ENCODE results near the gene RNU5B-1. TPM values are rescaled to one million over a fixed set of nuclear protein-coding genes. Genes with fewer than 3 reads are reported as not detected.

Gene RNU5B-1
- polyA plus RNA-seq, 1 donor = not detected

DNA sequence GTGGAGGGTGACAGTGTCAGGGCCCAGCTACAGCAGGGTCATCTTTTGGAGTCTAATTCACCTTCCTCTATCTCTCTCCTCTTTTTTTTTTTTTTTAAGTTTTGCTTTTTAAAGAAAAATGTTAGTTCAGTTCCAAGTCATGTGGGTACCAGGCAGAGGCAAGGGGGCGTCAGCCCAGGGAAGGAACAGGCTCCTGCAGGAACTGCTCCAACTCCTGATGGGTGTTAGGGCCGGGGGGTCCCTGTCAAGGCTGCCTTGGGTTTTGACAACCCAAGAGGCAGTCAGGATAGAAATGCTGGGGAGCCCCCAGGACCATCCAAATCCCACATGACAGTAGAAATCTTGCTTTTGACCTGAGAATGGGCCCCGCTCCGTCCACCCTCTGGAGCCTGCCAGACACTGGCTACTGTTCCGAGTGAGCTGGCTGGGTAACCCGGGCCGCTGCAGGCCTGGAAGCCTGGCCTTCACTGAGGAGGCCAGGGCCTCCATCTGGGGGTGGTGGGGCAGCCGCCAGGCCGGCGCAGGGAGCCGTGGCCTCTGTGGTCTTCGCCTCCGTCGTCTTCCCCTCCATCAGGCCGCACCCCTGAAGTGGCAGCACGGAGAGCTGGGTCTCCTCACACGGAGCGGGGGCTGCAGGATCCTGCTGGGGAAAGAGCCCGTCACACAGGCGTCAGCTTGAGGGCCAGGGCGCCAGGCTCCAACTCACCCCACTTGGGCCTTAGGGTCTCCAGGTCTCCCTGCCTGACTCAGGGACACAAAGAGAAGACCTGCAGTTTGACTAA is 24.2 kb downstream of the RNU5B-1 start:
- DNase-seq (ENCODE audit: low read depth) = no peak

- no peak for DNase-seq (ENCODE audit: low read depth)
These were observed 25.0 kb downstream of the RNU5B-1 start for GRCh38 chr15:65329288-65329983.

GRCh38 chr15:65329984-65330735 is 25.7 kb downstream of the RNU5B-1 start:
- DNase-seq (ENCODE audit: low read depth) = no peak

GRCh38 chr15:65330934-65331645 is 26.6 kb downstream of the RNU5B-1 start:
- no peak for DNase-seq (ENCODE audit: low read depth)

GRCh38 chr15:65331811-65332210 is 27.3 kb downstream of the RNU5B-1 start:
- no peak for DNase-seq (ENCODE audit: low read depth)

DNA sequence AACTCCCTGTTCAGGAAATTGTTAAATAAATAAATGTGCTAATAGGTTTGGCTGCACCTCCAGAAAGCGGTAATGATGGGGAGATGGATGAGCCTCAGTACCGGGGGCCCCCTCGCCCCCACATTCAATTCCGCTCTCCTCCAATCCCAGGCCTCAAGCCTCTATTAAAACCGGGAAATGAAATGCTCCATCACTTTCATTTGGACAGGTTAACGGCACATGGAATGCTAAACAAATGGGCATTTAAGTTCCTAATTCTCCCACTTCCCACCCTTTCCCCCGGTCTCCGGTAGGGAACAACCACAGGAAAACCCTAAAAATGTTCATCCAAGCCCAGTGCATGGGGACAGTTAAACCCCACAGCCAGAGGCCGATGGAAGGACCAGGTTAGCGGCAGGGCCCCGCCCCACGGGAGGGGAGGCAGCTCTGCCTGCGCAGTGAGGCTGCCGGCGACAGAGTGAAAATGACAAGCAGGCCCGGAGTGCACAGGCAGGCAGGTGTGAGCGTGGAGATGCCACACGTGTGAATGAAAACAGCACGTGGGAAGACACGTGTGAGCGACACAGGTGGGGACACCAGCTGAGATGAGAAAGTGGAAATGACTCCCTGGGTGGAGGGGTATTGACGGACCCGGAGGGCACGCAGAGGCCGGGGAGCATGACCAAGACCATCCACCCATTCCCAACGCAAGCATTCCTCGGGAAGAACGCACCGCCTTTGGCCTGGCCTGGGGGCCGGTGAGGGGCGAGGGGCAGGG is 28.1 kb downstream of the RNU5B-1 start:
- no peak for DNase-seq (ENCODE audit: low read depth)

DNA sequence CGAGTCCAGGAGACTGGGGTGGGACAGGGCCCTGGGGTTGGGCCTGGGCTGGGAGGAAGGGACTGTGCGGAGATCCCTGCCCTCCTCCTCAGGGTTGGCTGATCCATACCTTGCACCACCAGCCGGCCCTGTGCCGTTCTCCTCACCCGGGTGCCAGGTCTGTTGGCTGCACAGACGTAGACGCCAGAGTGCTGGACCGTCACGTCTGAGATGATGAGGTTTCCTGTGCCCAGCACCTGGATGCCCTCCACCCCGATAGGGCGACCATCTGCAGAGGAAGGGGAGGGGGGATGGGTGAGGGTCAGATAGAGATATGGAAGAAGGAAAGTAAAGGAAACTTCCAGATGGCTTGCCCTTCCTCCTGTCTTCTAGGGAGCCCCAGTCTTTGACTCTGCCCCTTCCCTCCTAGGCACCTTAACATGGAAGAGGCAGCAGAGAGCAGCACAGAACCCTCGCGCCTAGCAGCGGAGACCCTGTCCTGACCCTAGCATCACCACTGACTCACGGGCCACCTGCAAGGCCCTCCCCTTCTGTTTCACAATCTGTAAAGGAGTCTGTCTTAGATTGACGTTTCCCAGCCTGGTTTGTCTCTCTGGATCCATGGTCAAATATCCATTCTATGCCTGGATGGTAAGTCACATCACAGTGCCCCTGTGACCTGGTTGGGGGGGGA is 28.8 kb downstream of the RNU5B-1 start:
- DNase-seq (ENCODE audit: low read depth) = no peak

DNA sequence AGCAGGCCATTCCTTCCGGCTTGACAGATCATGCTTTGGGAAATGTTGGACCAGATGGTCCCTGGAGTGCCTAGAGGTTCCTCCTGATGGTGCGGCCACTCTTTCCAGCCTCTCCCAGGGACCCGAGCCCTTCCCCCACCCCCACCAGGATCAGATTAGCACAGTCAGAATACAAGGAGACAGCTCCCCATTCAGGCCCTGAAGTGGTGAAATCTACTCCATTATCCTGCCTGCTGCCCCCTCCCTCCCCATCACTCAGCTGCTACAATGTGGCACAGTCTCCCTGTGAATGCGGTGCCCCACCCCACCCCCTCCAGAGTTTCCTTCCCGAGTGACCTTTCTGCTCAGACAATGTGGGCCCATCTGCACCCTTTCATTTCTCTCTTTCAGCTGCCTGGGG is 29.4 kb downstream of the RNU5B-1 start:
- no peak for DNase-seq (ENCODE audit: low read depth)

GRCh38 chr15:65334586-65335231 is 30.2 kb downstream of the RNU5B-1 start:
- no peak for DNase-seq (ENCODE audit: low read depth)

GRCh38 chr15:65335278-65336055 is 31.0 kb downstream of the RNU5B-1 start:
- DNase-seq (ENCODE audit: low read depth) = no peak

DNA sequence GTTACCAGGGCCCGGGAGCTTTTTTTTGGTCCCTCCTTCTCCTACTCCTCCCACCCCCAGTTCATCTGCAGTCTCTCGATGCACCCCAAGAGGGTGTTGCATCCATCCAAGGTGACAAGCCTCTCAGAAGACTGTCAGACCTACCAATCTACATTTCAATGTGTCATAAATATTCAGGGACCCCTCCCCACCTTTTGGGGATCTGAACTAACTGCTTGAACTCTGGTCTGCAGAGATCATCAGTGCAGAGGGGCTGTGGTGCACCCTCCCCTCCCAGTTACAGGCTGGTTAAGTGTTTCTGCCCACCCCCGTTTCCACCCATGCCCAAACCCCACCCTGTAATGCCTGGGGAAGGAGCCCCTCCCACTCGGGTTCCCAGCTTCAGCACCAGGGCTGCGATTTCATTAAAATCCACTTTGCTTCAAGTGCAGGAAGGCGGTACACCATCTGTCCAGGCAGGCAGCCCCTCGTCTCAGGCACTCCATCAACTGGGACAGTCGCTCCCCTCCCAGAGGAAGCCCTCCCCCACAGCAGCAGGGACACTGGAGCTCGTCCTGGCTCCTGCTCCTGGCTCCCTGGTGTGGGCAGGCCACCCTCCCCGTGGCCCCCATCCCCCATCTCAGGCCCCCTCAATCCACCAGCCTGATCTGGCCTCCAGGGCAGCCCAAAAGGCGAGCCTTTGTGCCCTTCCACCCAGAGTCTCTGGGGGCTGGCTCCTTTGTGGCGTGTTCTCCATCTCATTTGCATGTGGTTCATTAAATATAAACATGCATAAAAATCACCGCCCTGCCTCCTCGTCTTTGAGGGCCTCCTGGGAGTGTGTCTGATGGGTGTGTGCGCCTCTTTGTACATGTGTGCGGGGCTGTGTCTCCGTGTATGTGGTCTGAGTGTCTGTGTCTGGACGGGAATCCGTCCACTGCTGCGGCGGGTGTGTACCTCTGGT is 32.3 kb downstream of the RNU5B-1 start:
- DNase-seq (ENCODE audit: low read depth) = no peak

DNA sequence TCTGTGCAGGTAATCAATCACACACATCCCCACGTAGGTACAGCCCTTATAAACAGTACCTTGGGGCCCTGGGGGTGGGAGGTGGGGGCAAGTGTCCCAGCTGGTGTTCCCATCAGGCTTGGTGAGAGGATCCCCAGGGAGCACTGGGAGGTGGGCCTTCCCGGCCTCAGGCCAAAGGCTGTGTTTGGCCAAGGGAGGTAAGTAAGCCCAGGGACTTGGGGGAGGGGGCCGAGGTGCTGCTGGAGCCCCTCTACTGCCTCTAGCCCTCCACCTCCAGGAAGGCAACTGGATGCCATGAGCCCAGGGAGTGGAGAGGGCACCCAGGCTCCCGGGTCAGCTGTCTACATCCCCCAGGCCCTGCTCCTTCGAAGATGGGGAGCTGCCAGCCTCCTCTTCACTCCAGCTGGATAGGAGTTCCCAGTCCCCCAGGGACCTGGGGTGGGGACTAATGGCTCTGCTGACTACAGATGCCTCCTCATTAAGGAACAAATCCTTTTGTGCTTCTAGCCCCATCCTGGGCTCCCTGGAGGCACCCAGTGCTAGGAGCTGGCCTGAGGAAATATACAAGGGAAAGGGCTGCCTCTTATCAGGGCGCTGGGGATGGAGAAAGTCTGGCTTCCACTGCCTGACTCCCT is 33.1 kb downstream of the RNU5B-1 start:
- DNase-seq (ENCODE audit: low read depth) = no peak

- no peak for DNase-seq (ENCODE audit: low read depth)
These were observed 33.9 kb downstream of the RNU5B-1 start for GRCh38 chr15:65338366-65338765.

DNA sequence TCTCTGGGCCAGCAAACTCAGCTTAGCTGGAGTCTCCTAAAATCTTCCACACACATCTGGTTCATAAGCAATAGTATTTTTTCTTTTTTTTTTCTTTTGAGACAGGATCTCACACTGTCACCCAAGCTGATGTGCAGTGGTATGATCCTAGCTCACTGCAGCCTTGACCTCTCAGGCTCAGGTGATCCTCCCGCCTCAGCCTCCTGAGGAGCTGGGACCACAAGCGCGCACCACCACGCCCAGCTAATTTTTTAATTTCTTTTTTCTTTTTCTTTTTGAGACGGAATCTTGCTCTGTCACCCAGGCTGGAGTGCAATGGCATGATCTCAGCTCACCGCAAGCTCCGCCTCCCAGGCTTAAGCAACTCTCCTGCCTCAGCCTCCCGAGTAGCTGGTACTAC is 34.3 kb downstream of the RNU5B-1 start:
- no peak for DNase-seq (ENCODE audit: low read depth)

- no peak for DNase-seq (ENCODE audit: low read depth)
These were observed 34.9 kb downstream of the RNU5B-1 start for GRCh38 chr15:65339416-65339815.

DNA sequence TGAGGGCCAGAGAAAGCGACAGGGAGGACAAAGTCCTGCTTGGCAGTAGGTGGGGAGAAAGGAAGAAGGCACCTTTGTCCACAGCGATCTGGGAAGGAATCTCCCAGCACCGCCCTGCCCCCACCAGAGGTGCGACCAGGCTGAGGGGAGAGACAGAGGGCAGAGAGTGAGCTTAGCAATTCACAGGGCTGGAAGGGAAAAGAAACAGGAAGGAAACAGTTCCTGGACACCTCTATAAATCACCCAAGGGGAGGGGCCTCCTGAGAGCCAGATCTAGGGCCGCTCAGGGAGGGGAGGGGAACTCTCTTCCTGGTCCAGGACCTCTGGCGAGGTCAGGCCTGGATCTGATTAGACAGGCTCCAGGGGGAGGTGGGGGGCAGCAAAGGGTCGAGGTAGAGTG is 35.4 kb downstream of the RNU5B-1 start:
- no peak for DNase-seq (ENCODE audit: low read depth)

DNA sequence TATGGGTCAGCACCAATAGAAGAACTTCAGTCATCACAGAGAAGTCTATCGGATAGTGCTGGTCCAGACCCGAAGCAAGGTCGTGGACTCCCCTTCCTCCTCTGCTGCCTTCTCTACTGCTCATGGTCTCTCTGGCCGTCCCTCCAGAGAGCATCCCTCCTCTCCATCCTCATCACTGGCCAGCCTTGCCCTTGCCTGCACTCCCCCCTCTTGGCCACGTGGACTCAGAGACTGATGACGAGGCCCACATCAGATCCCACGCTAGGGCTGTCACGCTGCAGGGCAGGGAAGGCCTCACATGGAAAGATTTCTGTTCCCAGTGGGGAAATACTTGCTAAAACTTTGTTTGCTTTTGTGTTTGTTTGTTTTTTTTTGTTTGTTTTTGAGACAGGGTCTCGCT is 38.0 kb downstream of the RNU5B-1 start:
- no peak for DNase-seq (ENCODE audit: low read depth)
